GM23338 (cell line): ENCODE results near the gene PTPRF. TPM values are rescaled to one million over a fixed set of nuclear protein-coding genes. Genes with fewer than 3 reads are reported as not detected.

Experiments used
- ATAC-seq: fragments of 200-7000 bp; cut with Tn5 transposase; 3 replicates; pipeline ENCODE4 v1.9.1; 2020
- DNase-seq: peaks from one replicate; pipeline ENCODE4 v3.0.0-alpha.2; 2015; ENCODE audit warnings: low spot score
- H2AFZ ChIP-seq: fragments of 200-600 bp; sonication (generic); 2 replicates; pipeline ENCODE4 v1.8.0; 2016; ENCODE audit warnings: antibody characterized with exemption, mild to moderate bottlenecking, moderate library complexity
- H3F3A ChIP-seq: fragments of 200-600 bp; sonication (generic); replicated peaks from 2 replicates; pipeline ENCODE4 v1.8.0; 2017; ENCODE audit warnings: antibody characterized with exemption, mixed run types, low read depth
- H3K27ac ChIP-seq: fragments of 200-600 bp; sonication (generic); 2 replicates; pipeline ENCODE4 v1.6.1; 2016; ENCODE audit warnings: low read depth
- H3K27me3 ChIP-seq: fragments of 200-600 bp; sonication (generic); 2 replicates; pipeline ENCODE4 v1.8.0; 2016; ENCODE audit warnings: mild to moderate bottlenecking, mixed run types, moderate library complexity; ENCODE audit not compliant: insufficient read depth
- H3K36me3 ChIP-seq: fragments of 200-600 bp; sonication (generic); 2 replicates; pipeline ENCODE4 v1.8.0; 2016; ENCODE audit warnings: mild to moderate bottlenecking; ENCODE audit not compliant: insufficient read depth
- H3K4me1 ChIP-seq: fragments of 200-600 bp; sonication (generic); 2 replicates; pipeline ENCODE4 v1.8.0; 2016; ENCODE audit warnings: mild to moderate bottlenecking, moderate library complexity; ENCODE audit not compliant: insufficient read depth
- H3K4me2 ChIP-seq: fragments of 200-600 bp; sonication (generic); 2 replicates; pipeline ENCODE4 v1.7.1; 2017; ENCODE audit warnings: mixed run types
- H3K4me3 ChIP-seq: fragments of 200-600 bp; sonication (generic); 2 replicates; pipeline ENCODE4 v1.6.1; 2016; ENCODE audit warnings: mixed run types
- H3K79me2 ChIP-seq: fragments of 200-600 bp; sonication (generic); replicated peaks from 2 replicates; pipeline ENCODE4 v1.8.0; 2017; ENCODE audit warnings: mild to moderate bottlenecking; ENCODE audit not compliant: insufficient read depth
- H3K9me2 ChIP-seq: fragments of 200-600 bp; sonication (generic); 2 replicates; pipeline ENCODE4 v1.8.0; 2017; ENCODE audit not compliant: insufficient read depth
- H4K20me1 ChIP-seq: fragments of 200-600 bp; sonication (generic); replicated peaks from 2 replicates; pipeline ENCODE4 v1.8.0; 2017; ENCODE audit warnings: mild to moderate bottlenecking; ENCODE audit not compliant: insufficient read depth
- H3K27ac Mint-ChIP-seq: 2 replicates; pipeline ENCODE4 v1.8.0; 2020; ENCODE audit warnings: inconsistent platforms, mild to moderate bottlenecking, moderate library complexity, mixed read lengths
- H3K27me3 Mint-ChIP-seq: 3 replicates; pipeline ENCODE4 v1.8.0; 2022; ENCODE audit warnings: low read depth, mild to moderate bottlenecking, moderate library complexity, mixed read lengths, inconsistent platforms; ENCODE audit not compliant: insufficient read depth, poor library complexity
- H3K36me3 Mint-ChIP-seq: 3 replicates; pipeline ENCODE4 v1.8.0; 2021; ENCODE audit warnings: low read depth, mild to moderate bottlenecking, inconsistent platforms, moderate library complexity, mixed read lengths
- H3K4me1 Mint-ChIP-seq: 3 replicates; pipeline ENCODE4 v1.8.0; 2020; ENCODE audit warnings: mild to moderate bottlenecking, inconsistent platforms, mixed read lengths
- H3K4me3 Mint-ChIP-seq: 3 replicates; pipeline ENCODE4 v1.8.0; 2021; ENCODE audit warnings: moderate library complexity, mild to moderate bottlenecking, inconsistent platforms, mixed read lengths
- H3K9me3 Mint-ChIP-seq: 3 replicates; pipeline ENCODE4 v1.8.0; 2020; ENCODE audit warnings: moderate library complexity, mild to moderate bottlenecking, inconsistent platforms, mixed read lengths
- CREB1 ChIP-seq: fragments of 250-450 bp; sonication (Bioruptor Pico); IDR thresholded peaks from 2 replicates; pipeline ENCODE4 v1.5.0; 2020; ENCODE audit warnings: low read depth, mild to moderate bottlenecking, moderate library complexity
- CTCF ChIP-seq, 2 experiments: fragments of 200-600 bp in 1 of 2; sonication (generic) in 1 of 2; conservative IDR thresholded peaks; 2 replicates each; pipeline versions ENCODE4 v1.5.1 to v1.6.1; 2016 to 2017; ENCODE audit warnings: antibody characterized with exemption in 2 of 2, low read depth in 2 of 2, mild to moderate bottlenecking in 2 of 2, moderate library complexity in 1 of 2
- ETS1 ChIP-seq: IDR thresholded peaks from 2 replicates; pipeline ENCODE4 v1.6.1; 2016; ENCODE audit warnings: antibody characterized with exemption
- EZH2 ChIP-seq: fragments of 200-600 bp; sonication (generic); IDR thresholded peaks from one replicate; pipeline ENCODE4 v1.8.0; 2017; ENCODE audit warnings: antibody characterized with exemption, mild to moderate bottlenecking, low read depth; ENCODE audit not compliant: unreplicated experiment
- EZH2phosphoT487 ChIP-seq: fragments of 200-600 bp; sonication (generic); IDR thresholded peaks from one replicate; pipeline ENCODE4 v1.8.1; 2018; ENCODE audit warnings: antibody characterized with exemption; ENCODE audit not compliant: unreplicated experiment
- JUNB ChIP-seq: IDR thresholded peaks from one replicate; pipeline ENCODE4 v1.6.1; 2016; ENCODE audit warnings: antibody characterized with exemption; ENCODE audit not compliant: unreplicated experiment
- NANOG ChIP-seq: IDR thresholded peaks from 2 replicates; pipeline ENCODE4 v1.6.1; 2016; ENCODE audit warnings: antibody characterized with exemption, borderline replicate concordance
- POLR2AphosphoS5 ChIP-seq: IDR thresholded peaks from 2 replicates; pipeline ENCODE4 v1.6.1; 2016; ENCODE audit warnings: antibody characterized with exemption, low read depth
- STAT1 ChIP-seq: IDR thresholded peaks from one replicate; pipeline ENCODE4 v1.6.1; 2016; ENCODE audit warnings: antibody characterized with exemption; ENCODE audit not compliant: unreplicated experiment
- ZNF114 ChIP-seq: fragments of 250-450 bp; sonication (Bioruptor Pico); IDR thresholded peaks from 2 replicates; pipeline ENCODE4 v1.5.0; 2020; ENCODE audit warnings: mild to moderate bottlenecking, moderate library complexity
- ZNF331 ChIP-seq: fragments of 250-450 bp; sonication (Bioruptor Pico); IDR thresholded peaks from 2 replicates; pipeline ENCODE4 v1.5.0; 2020; ENCODE audit warnings: low read depth, mild to moderate bottlenecking, moderate library complexity
- polyA plus RNA-seq: library from polyadenylated mRNA; unstranded; fragments of >200 nt; fragmentation: Nextera tagmentation; extraction: Ambion mirVana; gene quantifications from 2 replicates; pipeline ENCODE4 v1.2.1, GENCODE V29; 2016
- total RNA-seq: library from RNA; depleted of rRNA; stranded (reverse); fragments of >200 nt; shearing (Covaris generic); gene quantifications from 2 replicates; pipeline ENCODE4 v1.2.3, GENCODE V29; 2014
- TF ChIP-seq, protein P1 (sequence below): fragments of 250-450 bp; sonication (Bioruptor Pico); IDR thresholded peaks from 2 replicates; pipeline ENCODE4 v1.5.0; 2020; ENCODE audit warnings: mild to moderate bottlenecking, moderate library complexity
- TF ChIP-seq, protein P2 (sequence below): IDR thresholded peaks from one replicate; pipeline ENCODE4 v1.6.1; 2018; ENCODE audit warnings: antibody characterized with exemption; ENCODE audit not compliant: unreplicated experiment

Gene PTPRF
- total and polyA plus RNA-seq, 2 experiments from 2014 or later = 52.4 to 173 TPM

DNA sequence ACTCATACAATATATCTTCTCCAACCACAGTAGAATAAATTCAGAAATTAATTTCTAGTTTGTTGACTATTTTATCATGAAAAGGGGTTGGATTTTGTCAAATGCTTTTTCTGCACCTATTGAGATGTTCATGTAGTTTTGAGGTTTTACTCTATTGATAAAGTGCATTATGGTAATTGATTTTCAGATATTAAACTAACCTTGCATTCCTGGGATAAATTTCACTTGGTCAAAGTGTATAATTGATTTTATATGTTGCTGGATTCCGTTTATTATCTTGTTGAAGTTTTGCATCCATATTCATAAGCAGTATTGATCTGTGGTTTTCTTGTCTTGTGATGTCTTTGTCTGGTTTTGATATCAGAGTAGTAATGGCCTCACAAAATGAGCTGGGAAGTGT, 42.5 kb upstream of the PTPRF start:
- H3K4me3 Mint-ChIP-seq = no peak overlapping the region
- H3K4me1 Mint-ChIP-seq = no peaks in the 10 kb centered on the region
- H3F3A ChIP-seq = no peaks in the 10 kb centered on the region
- H3K79me2 ChIP-seq = no peaks in the 10 kb centered on the region
- peaks cover 28% of the 10 kb centered on the region for H3K9me3 Mint-ChIP-seq
- no peak overlapping the region for H2AFZ ChIP-seq
- no peaks in the 10 kb centered on the region for H3K27me3 ChIP-seq
- DNase-seq = no peak
- H4K20me1 ChIP-seq = no peaks in the 10 kb centered on the region
- H3K9me2 ChIP-seq = no peaks in the 10 kb centered on the region
- no peak overlapping the region for H3K27ac Mint-ChIP-seq
- ATAC-seq = no peak
- H3K36me3 ChIP-seq = no peaks in the 10 kb centered on the region
- H3K36me3 Mint-ChIP-seq = peaks cover 2% of the 10 kb centered on the region; the same call in 2 of the 3 replicates
- no peak overlapping the region for H3K27ac ChIP-seq
- H3K4me2 ChIP-seq = no peak overlapping the region
- TF ChIP-seq POLR2AphosphoS5 (no peak), NANOG (no peak), JUNB (no peak), ZNF331 (CRISPR knock-in tag) (no peak), ZNF114 (CRISPR knock-in tag) (no peak), CTCF (conservative IDR thresholded peaks at IDR 0.05; ENCODE audit: low read depth in 2 of 2) (no peak), EZH2phosphoT487 (no peak), CREB1 (no peak), EZH2 (no peak), STAT1 (no peak), ETS1 (no peak)
- TF ChIP-seq, protein P1, sequence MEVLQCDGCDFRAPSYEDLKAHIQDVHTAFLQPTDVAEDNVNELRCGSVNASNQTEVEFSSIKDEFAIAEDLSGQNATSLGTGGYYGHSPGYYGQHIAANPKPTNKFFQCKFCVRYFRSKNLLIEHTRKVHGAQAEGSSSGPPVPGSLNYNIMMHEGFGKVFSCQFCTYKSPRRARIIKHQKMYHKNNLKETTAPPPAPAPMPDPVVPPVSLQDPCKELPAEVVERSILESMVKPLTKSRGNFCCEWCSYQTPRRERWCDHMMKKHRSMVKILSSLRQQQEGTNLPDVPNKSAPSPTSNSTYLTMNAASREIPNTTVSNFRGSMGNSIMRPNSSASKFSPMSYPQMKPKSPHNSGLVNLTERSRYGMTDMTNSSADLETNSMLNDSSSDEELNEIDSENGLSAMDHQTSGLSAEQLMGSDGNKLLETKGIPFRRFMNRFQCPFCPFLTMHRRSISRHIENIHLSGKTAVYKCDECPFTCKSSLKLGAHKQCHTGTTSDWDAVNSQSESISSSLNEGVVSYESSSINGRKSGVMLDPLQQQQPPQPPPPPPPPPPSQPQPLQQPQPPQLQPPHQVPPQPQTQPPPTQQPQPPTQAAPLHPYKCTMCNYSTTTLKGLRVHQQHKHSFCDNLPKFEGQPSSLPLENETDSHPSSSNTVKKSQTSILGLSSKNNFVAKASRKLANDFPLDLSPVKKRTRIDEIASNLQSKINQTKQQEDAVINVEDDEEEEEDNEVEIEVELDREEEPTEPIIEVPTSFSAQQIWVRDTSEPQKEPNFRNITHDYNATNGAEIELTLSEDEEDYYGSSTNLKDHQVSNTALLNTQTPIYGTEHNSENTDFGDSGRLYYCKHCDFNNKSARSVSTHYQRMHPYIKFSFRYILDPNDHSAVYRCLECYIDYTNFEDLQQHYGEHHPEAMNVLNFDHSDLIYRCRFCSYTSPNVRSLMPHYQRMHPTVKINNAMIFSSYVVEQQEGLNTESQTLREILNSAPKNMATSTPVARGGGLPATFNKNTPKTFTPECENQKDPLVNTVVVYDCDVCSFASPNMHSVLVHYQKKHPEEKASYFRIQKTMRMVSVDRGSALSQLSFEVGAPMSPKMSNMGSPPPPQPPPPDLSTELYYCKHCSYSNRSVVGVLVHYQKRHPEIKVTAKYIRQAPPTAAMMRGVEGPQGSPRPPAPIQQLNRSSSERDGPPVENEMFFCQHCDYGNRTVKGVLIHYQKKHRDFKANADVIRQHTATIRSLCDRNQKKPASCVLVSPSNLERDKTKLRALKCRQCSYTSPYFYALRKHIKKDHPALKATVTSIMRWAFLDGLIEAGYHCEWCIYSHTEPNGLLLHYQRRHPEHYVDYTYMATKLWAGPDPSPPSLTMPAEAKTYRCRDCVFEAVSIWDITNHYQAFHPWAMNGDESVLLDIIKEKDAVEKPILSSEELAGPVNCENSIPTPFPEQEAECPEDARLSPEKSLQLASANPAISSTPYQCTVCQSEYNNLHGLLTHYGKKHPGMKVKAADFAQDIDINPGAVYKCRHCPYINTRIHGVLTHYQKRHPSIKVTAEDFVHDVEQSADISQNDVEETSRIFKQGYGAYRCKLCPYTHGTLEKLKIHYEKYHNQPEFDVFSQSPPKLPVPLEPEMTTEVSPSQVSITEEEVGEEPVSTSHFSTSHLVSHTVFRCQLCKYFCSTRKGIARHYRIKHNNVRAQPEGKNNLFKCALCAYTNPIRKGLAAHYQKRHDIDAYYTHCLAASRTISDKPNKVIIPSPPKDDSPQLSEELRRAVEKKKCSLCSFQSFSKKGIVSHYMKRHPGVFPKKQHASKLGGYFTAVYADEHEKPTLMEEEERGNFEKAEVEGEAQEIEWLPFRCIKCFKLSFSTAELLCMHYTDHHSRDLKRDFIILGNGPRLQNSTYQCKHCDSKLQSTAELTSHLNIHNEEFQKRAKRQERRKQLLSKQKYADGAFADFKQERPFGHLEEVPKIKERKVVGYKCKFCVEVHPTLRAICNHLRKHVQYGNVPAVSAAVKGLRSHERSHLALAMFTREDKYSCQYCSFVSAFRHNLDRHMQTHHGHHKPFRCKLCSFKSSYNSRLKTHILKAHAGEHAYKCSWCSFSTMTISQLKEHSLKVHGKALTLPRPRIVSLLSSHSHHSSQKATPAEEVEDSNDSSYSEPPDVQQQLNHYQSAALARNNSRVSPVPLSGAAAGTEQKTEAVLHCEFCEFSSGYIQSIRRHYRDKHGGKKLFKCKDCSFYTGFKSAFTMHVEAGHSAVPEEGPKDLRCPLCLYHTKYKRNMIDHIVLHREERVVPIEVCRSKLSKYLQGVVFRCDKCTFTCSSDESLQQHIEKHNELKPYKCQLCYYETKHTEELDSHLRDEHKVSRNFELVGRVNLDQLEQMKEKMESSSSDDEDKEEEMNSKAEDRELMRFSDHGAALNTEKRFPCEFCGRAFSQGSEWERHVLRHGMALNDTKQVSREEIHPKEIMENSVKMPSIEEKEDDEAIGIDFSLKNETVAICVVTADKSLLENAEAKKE = no peak
- TF ChIP-seq, protein P2, sequence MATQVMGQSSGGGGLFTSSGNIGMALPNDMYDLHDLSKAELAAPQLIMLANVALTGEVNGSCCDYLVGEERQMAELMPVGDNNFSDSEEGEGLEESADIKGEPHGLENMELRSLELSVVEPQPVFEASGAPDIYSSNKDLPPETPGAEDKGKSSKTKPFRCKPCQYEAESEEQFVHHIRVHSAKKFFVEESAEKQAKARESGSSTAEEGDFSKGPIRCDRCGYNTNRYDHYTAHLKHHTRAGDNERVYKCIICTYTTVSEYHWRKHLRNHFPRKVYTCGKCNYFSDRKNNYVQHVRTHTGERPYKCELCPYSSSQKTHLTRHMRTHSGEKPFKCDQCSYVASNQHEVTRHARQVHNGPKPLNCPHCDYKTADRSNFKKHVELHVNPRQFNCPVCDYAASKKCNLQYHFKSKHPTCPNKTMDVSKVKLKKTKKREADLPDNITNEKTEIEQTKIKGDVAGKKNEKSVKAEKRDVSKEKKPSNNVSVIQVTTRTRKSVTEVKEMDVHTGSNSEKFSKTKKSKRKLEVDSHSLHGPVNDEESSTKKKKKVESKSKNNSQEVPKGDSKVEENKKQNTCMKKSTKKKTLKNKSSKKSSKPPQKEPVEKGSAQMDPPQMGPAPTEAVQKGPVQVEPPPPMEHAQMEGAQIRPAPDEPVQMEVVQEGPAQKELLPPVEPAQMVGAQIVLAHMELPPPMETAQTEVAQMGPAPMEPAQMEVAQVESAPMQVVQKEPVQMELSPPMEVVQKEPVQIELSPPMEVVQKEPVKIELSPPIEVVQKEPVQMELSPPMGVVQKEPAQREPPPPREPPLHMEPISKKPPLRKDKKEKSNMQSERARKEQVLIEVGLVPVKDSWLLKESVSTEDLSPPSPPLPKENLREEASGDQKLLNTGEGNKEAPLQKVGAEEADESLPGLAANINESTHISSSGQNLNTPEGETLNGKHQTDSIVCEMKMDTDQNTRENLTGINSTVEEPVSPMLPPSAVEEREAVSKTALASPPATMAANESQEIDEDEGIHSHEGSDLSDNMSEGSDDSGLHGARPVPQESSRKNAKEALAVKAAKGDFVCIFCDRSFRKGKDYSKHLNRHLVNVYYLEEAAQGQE = no peak
- peaks cover 2% of the 10 kb centered on the region for H3K27me3 Mint-ChIP-seq
- no peaks in the 10 kb centered on the region for H3K4me1 ChIP-seq
- H3K4me3 ChIP-seq = no peak overlapping the region
